OCI-M2 (cell line): ENCODE results near the gene OR5K3.

Experiments
- DNase-seq: peaks from one replicate; lab custom pipeline; 2025; ENCODE audit not compliant: unreplicated experiment; lab: John Stamatoyannopoulos, UW

Gene OR5K3

DNA sequence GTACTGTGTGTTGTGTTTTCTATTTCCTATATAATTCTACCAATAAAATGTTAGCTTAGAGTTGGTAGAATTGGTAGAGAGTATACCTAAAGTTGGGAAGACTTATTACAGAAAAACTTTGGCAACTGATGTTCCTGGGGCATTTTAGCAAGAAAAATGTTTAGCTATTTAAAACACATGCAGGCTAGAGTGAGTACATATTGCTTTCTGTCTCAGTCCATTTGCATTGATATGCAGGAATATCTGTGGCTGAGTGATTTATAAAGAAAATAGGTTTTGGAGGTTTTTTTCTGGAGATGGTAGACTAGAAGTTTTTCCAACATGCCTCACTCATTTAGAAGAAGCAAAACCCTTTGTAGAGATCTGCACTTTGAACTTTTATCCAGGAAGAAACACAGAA lies 42.1 kb downstream of the OR5K3 start:
- no peak for DNase-seq

DNA sequence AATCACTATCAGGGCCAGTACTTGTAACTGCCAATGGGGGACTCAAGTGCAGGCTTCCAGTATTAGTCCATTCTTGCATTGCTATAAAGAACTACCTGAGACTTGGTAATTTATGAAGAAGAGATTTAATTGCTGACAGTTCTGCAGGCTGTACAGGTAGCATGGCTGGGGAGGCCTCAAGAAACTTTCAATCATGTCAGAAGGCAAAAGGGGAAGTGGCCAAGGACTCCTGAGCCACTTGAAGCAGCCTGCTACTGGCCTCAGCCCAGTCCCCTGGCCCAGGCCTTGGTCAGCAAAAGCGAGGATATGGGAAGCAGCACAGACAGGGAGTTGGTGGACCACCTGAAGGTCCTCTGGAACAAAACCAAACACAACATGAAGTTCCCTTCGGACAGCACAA lies 43.3 kb downstream of the OR5K3 start:
- no peak for DNase-seq

DNA sequence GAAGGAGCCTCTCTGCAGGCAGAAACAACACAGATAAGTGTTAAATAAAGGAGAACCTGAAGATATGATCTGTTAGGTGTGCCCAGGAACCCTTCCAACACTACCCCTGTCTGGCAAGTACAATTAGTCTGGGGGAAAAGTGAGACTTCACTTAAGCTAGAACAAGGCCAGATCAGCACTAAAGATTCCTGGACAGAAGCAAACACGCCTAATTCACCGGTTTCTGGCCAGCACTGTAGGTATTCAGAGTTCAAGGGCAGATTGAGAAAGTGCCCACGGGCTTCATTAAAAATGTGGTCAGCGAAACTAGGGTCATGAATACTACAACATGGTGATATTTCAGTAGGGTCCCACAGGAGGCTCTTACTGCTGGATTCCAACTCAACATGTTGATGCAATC lies 43.9 kb downstream of the OR5K3 start:
- no peak for DNase-seq

DNA sequence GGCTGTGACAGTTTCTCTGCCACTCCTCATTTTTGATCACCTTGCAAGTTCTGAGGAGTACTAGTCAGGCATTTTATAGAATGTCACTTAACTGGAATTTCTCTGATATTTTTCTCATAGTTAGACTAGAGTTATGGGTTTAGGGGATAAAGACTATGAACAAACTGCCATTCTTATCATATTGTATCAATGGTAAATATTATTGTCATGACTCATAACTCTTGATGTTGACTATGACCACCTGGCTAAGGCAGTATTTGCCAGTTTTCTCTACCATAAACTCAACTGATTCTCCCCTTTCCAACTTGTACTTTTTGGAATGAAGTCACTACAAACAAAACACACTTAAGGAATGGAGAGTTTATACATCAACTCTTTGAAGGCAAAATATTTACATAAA lies 49.8 kb downstream of the OR5K3 start:
- DNase-seq: no peak
